ENCODE measurements around the gene MRPL28.
A peak's percentile ranks its signal among the peaks of the same experiment; 100 is the strongest.
"Not testable (repeated sequence)": the region's sequence is repeated elsewhere in the genome, so short reads cannot be mapped to it uniquely, and the experiment has no call there.

MRPL28 gene

DNA sequence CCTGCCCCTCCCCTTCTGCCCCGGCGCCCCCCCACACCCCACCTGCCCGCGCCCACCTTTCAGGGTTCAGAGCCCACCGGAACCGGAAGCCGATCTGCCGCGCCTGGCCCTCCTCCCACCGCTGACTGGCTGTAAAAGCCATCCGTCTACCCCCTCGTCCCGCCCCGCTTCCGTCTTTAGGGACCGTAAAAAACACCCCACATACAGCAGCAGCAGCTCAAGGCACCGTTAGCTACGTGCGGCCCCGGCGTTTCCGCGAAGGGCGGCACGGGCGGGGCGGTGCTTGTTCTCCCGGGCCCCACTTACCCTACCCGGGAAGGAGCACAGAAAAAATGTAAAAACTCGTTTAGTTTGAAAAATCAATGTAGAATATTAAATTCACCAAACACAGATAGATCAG lies at the start of gene MRPL28:
Gene MRPL28, minus strand, starts transcription at position 96 of the 400 bp plus-strand sequence. CDS start 320 bp downstream, outside the sequence.
- H3K27ac ChIP-seq: peak within 1 kb of the TSS; percentile 21; the same call in 1 of the 2 replicates
- TF ChIP-seq, protein P1, sequence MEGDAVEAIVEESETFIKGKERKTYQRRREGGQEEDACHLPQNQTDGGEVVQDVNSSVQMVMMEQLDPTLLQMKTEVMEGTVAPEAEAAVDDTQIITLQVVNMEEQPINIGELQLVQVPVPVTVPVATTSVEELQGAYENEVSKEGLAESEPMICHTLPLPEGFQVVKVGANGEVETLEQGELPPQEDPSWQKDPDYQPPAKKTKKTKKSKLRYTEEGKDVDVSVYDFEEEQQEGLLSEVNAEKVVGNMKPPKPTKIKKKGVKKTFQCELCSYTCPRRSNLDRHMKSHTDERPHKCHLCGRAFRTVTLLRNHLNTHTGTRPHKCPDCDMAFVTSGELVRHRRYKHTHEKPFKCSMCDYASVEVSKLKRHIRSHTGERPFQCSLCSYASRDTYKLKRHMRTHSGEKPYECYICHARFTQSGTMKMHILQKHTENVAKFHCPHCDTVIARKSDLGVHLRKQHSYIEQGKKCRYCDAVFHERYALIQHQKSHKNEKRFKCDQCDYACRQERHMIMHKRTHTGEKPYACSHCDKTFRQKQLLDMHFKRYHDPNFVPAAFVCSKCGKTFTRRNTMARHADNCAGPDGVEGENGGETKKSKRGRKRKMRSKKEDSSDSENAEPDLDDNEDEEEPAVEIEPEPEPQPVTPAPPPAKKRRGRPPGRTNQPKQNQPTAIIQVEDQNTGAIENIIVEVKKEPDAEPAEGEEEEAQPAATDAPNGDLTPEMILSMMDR (conservative IDR thresholded peaks at IDR 0.05): no peak

DNA sequence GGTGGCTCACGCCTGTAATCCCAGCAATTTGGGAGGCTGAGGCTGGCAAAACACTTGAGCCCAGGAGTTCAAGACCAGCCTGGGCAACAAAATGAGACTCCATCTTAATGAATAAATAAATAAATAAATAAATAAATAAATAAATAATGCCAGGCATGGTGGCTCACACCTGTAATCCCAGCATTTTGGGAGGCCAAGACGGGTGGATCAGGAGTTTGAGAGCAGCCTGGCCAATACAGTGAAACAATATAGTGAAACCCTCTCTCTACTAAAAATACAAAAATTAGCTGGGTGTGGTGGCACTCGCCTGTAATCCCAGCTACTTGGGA lies 44.8 kb upstream of the MRPL28 start:
- H3K27ac ChIP-seq: not testable (repeated sequence)

DNA sequence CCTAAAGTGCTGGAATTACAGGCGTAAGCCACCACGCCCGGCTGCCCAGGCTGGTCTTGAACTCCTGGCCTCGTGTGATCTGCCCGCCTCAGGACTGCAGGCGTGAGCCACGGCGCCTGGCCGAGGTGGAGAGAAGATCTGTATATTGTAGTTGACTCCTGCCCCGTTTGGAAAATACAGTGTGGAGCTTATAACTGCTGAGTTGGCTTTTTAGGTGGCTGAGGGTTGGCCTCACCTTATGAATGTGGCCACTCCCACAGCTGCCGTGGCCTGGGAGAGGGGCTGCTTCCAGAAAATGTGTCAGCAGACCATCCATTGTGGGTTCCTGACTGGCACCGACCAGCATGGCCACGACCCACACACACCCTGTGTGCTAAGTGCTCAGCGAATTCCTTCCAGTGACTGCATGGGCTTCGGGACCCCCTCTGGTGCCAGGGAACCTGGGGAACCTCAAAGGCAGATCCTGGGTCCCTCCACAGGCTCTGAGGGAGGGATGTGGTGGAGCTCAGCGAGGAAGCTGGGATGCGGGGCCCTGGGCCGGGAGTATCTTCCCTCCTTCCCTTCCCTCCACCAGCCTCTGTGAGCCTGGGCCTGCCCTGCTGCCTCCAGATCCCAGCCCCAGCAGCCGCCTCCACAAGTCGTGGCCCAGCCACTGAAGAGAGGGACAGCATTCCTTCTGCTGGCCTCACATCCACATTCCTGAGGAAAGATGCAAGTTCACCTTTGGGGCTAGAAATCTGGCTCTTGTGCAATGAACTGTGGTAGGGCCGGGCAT lies 44.2 kb upstream of the MRPL28 start:
- H3K27ac ChIP-seq: no peak overlapping the region
- TF ChIP-seq ZFX (IDR thresholded peaks at IDR 0.05): no peak
- TF ChIP-seq, protein P1 (conservative IDR thresholded peaks at IDR 0.05): no peak

DNA sequence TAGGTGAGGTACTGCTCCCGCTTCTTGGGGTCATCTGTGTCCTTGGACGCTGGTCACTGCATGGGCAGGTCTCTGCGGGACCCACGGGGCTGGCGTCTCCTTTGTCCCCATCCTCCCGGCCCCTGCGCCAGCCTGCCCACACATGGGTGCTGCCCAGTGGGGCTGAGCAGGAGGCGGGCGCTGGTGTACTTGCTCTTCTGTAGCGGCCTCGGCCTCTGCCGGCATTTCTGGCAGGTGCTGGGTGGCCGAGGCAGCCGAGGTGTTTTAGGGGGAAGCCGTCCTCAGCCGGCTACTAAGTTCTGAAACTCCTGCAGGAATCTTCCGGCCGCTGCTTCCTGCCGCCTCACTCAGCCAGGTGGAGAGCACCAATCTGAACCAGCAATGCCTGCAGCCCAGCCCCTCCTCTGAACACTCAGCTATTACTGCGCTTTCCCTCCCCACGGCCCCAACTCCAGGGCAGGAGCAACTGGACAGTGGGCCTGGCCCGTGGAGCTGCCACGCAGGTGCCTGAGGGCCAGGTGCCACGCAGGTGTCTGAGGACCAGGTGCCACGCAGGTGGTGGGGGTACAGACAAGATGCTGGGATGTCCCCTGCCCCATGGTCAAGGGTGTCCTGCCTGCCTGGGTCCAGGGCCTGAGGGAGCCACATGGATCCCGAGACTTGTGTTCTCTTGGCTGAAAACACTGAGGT lies 41.4 kb upstream of the MRPL28 start:
- H3K27ac ChIP-seq: no peak overlapping the region
- TF ChIP-seq, protein P1 (conservative IDR thresholded peaks at IDR 0.05): no peak
- no peak for TF ChIP-seq ZFX (IDR thresholded peaks at IDR 0.05)

DNA sequence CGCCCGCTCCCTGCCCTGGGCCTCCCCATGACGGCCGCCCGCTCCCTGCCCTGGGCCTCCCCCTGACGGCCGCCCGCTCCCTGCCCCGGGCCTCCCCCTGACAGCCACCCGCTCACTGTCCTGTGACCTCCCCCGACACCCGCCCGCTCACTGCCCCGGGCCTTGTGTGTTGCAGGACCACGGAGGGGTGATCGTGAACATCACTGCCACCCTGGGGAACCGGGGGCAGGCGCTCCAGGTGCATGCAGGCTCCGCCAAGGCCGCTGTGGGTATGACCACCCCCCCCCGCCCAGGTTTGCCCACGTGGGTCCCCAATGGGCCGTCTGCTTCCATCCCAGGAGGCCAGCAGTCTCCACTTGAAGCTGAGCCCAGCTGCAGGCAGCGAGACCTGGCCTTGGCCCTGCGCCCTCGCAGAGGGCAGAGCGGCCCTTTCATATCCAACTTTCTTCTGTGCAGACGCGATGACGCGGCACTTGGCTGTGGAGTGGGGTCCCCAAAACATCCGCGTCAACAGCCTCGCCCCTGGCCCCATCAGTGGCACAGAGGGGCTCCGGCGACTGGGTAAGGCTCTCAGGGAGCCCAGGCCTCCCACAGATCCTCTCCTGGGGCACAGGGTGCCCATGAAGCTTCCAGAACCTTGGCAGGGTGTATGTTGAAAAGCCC lies 40.3 kb upstream of the MRPL28 start:
- no peak overlapping the region for H3K27ac ChIP-seq
- TF ChIP-seq, protein P1 (conservative IDR thresholded peaks at IDR 0.05): no peak
- TF ChIP-seq ZFX (IDR thresholded peaks at IDR 0.05): no peak

DNA sequence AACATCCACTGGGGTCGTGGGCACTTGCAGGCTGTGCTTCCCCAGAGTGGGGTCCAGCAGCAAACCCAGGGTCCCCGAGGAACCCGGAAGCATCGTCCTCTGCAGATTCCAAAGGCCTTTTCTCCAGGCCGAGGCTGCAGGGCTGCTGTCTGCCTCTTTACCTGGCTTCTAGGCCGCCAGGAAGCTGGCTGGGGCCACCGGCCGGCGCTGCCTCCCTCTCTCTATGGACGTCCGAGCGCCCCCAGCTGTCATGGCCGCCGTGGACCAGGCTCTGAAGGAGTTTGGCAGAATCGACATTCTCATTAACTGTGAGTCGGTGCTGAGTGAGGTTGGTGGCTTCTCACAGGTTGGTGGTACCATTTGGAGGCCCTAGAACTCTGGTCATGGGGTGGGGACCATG lies 36.9 kb upstream of the MRPL28 start:
- TF ChIP-seq, protein P1 (conservative IDR thresholded peaks at IDR 0.05): no peak
- no peak overlapping the region for H3K27ac ChIP-seq

DNA sequence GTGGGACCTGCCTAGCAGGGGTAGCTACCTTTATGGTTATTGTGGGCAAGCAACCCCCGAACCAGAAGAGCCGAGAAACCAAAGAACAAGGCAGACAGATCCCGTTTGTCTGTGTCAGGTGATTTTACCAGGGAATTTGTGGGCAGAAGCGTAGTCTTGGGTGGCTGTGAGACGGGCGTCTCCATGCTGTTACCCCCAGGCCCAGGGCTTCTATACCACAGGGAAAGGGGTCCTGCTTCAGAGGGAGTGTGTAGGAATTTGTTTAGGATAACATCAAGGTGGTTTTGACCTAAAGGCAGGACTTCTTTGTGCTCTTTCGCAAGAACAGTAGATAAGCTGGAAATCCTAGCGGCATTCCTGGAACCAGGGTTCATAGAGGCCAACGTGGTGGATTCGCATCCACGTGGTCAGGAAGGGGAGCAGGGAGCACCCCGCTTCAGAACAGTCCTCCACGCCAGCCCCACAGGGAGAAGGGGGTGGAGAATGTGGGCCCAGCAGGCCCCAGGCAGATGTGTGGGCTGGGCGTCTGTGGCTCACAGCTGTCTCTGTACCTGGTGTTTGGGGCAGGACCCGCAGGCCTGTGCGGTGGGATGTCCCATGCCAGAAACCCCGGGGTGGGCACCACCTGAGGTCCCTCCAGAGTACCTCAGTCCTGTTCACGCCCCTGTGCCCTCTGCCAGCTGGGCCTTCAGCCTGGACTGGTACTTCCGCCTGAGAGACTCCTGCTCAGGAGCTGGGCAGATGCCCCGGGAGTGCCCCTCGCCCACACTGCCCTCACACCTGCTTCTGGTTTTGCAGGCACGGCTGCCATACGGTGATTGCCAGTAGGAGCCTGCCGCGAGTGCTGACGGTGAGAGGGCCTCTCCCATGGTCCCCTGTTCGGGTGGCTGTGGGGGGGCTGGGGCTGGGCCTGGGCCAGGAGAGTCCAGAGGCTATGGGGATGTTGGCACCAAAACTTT lies 35.5 kb upstream of the MRPL28 start:
- TF ChIP-seq, protein P1 (conservative IDR thresholded peaks at IDR 0.05): no peak
- TF ChIP-seq ZFX (IDR thresholded peaks at IDR 0.05): no peak
- H3K27ac ChIP-seq: no peak overlapping the region
